HCT116 (cell line): Measurements from ENCODE around the gene RPIA. TPM values are rescaled to one million over a fixed set of nuclear protein-coding genes. Genes with fewer than 3 reads are reported as not detected.
A peak's percentile ranks its signal among the peaks of the same experiment; 100 is the strongest.

Source experiments
- ATAC-seq: fragments of 200-7000 bp; cut with Tn5 transposase; 2 replicates; pipeline ENCODE4 v1.9.1; 2020; ENCODE audit warnings: mild to moderate bottlenecking, moderate library complexity
- BruUV-seq: library from RNA; stranded (reverse); fragments of 400-500 nt; replicated peaks from 2 replicates; lab custom pipeline; 2021; lab: Mats Ljungman, UMichigan
- CTCF ChIA-PET: fragments of 300-600 bp; sonication (Branson Sonifier 250); formaldehyde crosslinking; loops from one replicate; lab custom pipeline; 2021; ENCODE audit warnings: antibody characterized with exemption; lab: Charles Lee
- POLR2A ChIA-PET: fragments of 300-600, 350-600 bp; sonication (Branson Sonifier 250); formaldehyde crosslinking; loops from one replicate; lab custom pipeline; 2021; ENCODE audit warnings: antibody characterized with exemption; lab: Charles Lee
- RAD21 ChIA-PET, 2 experiments: fragments of 300-600 bp; sonication (Branson Sonifier 250); formaldehyde crosslinking; loops; one replicate each; lab custom pipeline; 2023; ENCODE audit warnings: low total read pairs in 2 of 2; ENCODE audit not compliant: uncharacterized antibody in 2 of 2, unreplicated experiment in 2 of 2, low non-redundant PET in 1 of 2; lab: Charles Lee
- DNase-seq: peaks from one replicate; pipeline ENCODE4 v3.0.0-alpha.2; 2010; ENCODE audit warnings: low read depth, low spot score
- H2AFZ ChIP-seq: fragments of 200-600 bp; shearing (Covaris generic), sonication (generic); 2 replicates; pipeline ENCODE4 v1.6.1; 2017; ENCODE audit warnings: low read depth, mixed run types, mixed read lengths, antibody characterized with exemption, low read length; ENCODE audit not compliant: poor library complexity, severe bottlenecking
- H3K27ac ChIP-seq: 2 replicates; pipeline ENCODE4 v1.5.1; 2012; ENCODE audit warnings: low read depth, low read length
- H3K27me3 ChIP-seq: fragments of 200-600 bp; sonication (generic); 2 replicates; pipeline ENCODE4 v1.6.1; 2016; ENCODE audit warnings: mixed run types, low read length, mixed read lengths; ENCODE audit not compliant: insufficient read depth
- H3K36me3 ChIP-seq, 2 experiments: fragments of 200-500 bp in 1 of 2; fragments of 200-600 bp in 1 of 2; sonication (Bioruptor generic) in 1 of 2; sonication (generic) in 1 of 2; 2 replicates each; pipeline versions ENCODE4 v1.5.1 to v1.6.1; 2014 to 2016; ENCODE audit warnings: low read length in 2 of 2, inconsistent platforms in 1 of 2, mixed read lengths in 1 of 2, mixed run types in 1 of 2; ENCODE audit not compliant: insufficient read depth in 2 of 2, control insufficient read depth in 1 of 2
- H3K4me1 ChIP-seq, 2 experiments: fragments of 200-600 bp in 1 of 2; sonication (generic) in 1 of 2; 2 replicates each; pipeline versions ENCODE4 v1.5.1 to v1.6.1; 2012 to 2017; ENCODE audit warnings: low read length in 2 of 2, inconsistent platforms in 1 of 2, mild to moderate bottlenecking in 1 of 2, mixed read lengths in 1 of 2, mixed run types in 1 of 2, moderate library complexity in 1 of 2; ENCODE audit not compliant: insufficient read depth in 2 of 2, control insufficient read depth in 1 of 2
- H3K4me2 ChIP-seq: fragments of 200-600 bp; sonication (generic); 2 replicates; pipeline ENCODE4 v1.6.1; 2017; ENCODE audit warnings: mixed run types, low read length, mixed read lengths
- H3K4me3 ChIP-seq, 2 experiments: fragments of 200-600 bp in 1 of 2; sonication (generic) in 1 of 2; replicated peaks in 1 of 2; 2 replicates each; pipeline ENCODE4 v1.5.1; 2011 to 2016; ENCODE audit warnings: low read length in 2 of 2, control low read depth in 1 of 2, low read depth in 1 of 2, mild to moderate bottlenecking in 1 of 2, mixed read lengths in 1 of 2, mixed run types in 1 of 2
- H3K79me2 ChIP-seq: fragments of 200-600 bp; sonication (generic); 2 replicates; pipeline ENCODE4 v1.6.1; 2017; ENCODE audit warnings: mild to moderate bottlenecking, mixed run types, low read length, moderate library complexity, mixed read lengths; ENCODE audit not compliant: insufficient read depth
- H3K9ac ChIP-seq: fragments of 200-600 bp; sonication (generic); 2 replicates; pipeline ENCODE4 v1.6.1; 2016; ENCODE audit warnings: low read length, mixed read lengths
- H3K9me2 ChIP-seq: fragments of 200-600 bp; sonication (generic), shearing (Covaris generic); 2 replicates; pipeline ENCODE4 v1.6.1; 2017; ENCODE audit warnings: mixed run types, mild to moderate bottlenecking, moderate library complexity; ENCODE audit not compliant: insufficient read depth
- H3K9me3 ChIP-seq, 2 experiments: fragments of 200-500 bp in 1 of 2; fragments of 200-600 bp in 1 of 2; sonication (Bioruptor generic) in 1 of 2; sonication (generic) in 1 of 2; 2 replicates each; pipeline ENCODE4 v1.6.1; 2014 to 2017; ENCODE audit warnings: low read length in 2 of 2, mixed read lengths in 2 of 2, inconsistent platforms in 1 of 2, low read depth in 1 of 2, mild to moderate bottlenecking in 1 of 2, mixed run types in 1 of 2, moderate library complexity in 1 of 2; ENCODE audit not compliant: control insufficient read depth in 1 of 2, insufficient read depth in 1 of 2
- H4K20me1 ChIP-seq: fragments of 200-600 bp; sonication (generic), shearing (Covaris generic); 2 replicates; pipeline ENCODE4 v1.6.1; 2017; ENCODE audit warnings: mixed run types, mild to moderate bottlenecking, moderate library complexity; ENCODE audit not compliant: insufficient read depth
- CEBPB ChIP-seq: IDR thresholded peaks from 2 replicates; pipeline ENCODE4 v1.6.1; 2012; ENCODE audit warnings: low read depth
- CTCF ChIP-seq, 3 experiments: fragments of 200-600 bp in 1 of 3; sonication (generic) in 1 of 3; IDR thresholded peaks in 2 of 3; conservative IDR thresholded peaks in 1 of 3; 2 replicates each; pipeline ENCODE4 v1.5.1; 2012 to 2017; ENCODE audit warnings: low read depth in 2 of 3, low read length in 2 of 3, antibody characterized with exemption in 1 of 3, borderline replicate concordance in 1 of 3, control low read depth in 1 of 3, mild to moderate bottlenecking in 1 of 3, mixed read lengths in 1 of 3, mixed run types in 1 of 3, moderate library complexity in 1 of 3; ENCODE audit not compliant: insufficient read depth in 1 of 3
- EGR1 ChIP-seq: IDR thresholded peaks from 2 replicates; pipeline ENCODE4 v1.6.1; 2012; ENCODE audit warnings: low read depth
- ELF1 ChIP-seq: IDR thresholded peaks from 2 replicates; pipeline ENCODE4 v1.6.1; 2012; ENCODE audit warnings: low read depth, borderline replicate concordance
- FOSL1 ChIP-seq: IDR thresholded peaks from 2 replicates; pipeline ENCODE4 v1.6.1; 2012; ENCODE audit warnings: low read depth
- JUND ChIP-seq: IDR thresholded peaks from 2 replicates; pipeline ENCODE4 v1.6.1; 2012
- POLR2A ChIP-seq: IDR thresholded peaks from 2 replicates; pipeline ENCODE4 v1.7.0; 2011; ENCODE audit warnings: borderline replicate concordance; ENCODE audit not compliant: insufficient read depth, insufficient read length; ENCODE audit errors: extremely low read depth
- POLR2AphosphoS5 ChIP-seq: IDR thresholded peaks from 2 replicates; pipeline ENCODE4 v1.6.1; 2011; ENCODE audit warnings: mild to moderate bottlenecking, low read depth, low read length, moderate library complexity
- RAD21 ChIP-seq: IDR thresholded peaks from 2 replicates; pipeline ENCODE4 v1.6.1; 2012; ENCODE audit warnings: low read depth, mild to moderate bottlenecking
- SIN3A ChIP-seq: IDR thresholded peaks from 2 replicates; pipeline ENCODE4 v1.6.1; 2012; ENCODE audit warnings: low read depth
- SP1 ChIP-seq: IDR thresholded peaks from 2 replicates; pipeline ENCODE4 v1.6.1; 2012; ENCODE audit warnings: low read depth
- SRF ChIP-seq: IDR thresholded peaks from 2 replicates; pipeline ENCODE4 v1.6.1; 2012; ENCODE audit warnings: low read depth
- YY1 ChIP-seq: IDR thresholded peaks from 2 replicates; pipeline ENCODE4 v1.6.1; 2011; ENCODE audit warnings: low read length, low read depth, moderate library complexity, mild to moderate bottlenecking; ENCODE audit not compliant: insufficient replicate concordance; ENCODE audit errors: extremely low read depth
- ZNF274 ChIP-seq: fragments of 200-500 bp; sonication (Bioruptor generic); IDR thresholded peaks from 2 replicates; pipeline ENCODE4 v1.6.1; 2014; ENCODE audit warnings: mild to moderate bottlenecking, low read depth, low read length, inconsistent platforms
- intact Hi-C: fragments of 100-400 bp; cut with micrococcal nuclease; formaldehyde crosslinking; loops from 2 replicates; pipeline ENCODE4 v1.10.0; 2022
- total RNA-seq: library from RNA; stranded (reverse); gene quantifications from one replicate; pipeline ENCODE4 v1.2.1, GENCODE V29; 2021; ENCODE audit not compliant: unreplicated experiment
- TF ChIP-seq, protein P1 (sequence below): IDR thresholded peaks from 2 replicates; pipeline ENCODE4 v1.6.1; 2011; ENCODE audit warnings: mild to moderate bottlenecking, low read length, moderate library complexity; ENCODE audit not compliant: insufficient replicate concordance; ENCODE audit errors: extremely low read depth

The RPIA gene
- total RNA-seq, 1 experiment from 2014 or later, result 43.3 TPM

- ChIA-PET RAD21 (no interaction called here), CTCF (interaction anchor here (1.2 to 1.5 kb wide), 2 partner anchors 15 to 16 kb away, joined by 3 read pairs; no protein-coding TSS in a partner anchor), POLR2A (no interaction called here)
- no peak overlapping the region for H3K9ac ChIP-seq
- H3K9me3 ChIP-seq, result no peaks in the 10 kb centered on the region
- no peak overlapping the region for H2AFZ ChIP-seq
- TF ChIP-seq POLR2A, result no peak
- TF ChIP-seq CEBPB, result 0 out of 2 replicates have a peak, but pooled peaks have one; percentile 17
- no peak overlapping the region for H3K27ac ChIP-seq
- no peak overlapping the region for H3K4me2 ChIP-seq
- H3K4me1 ChIP-seq, result no peaks in the 10 kb centered on the region
- H3K27me3 ChIP-seq, result no peaks in the 10 kb centered on the region
- no peaks in the 10 kb centered on the region for H3K9me2 ChIP-seq
- intact Hi-C loops, result no loop called here
- no peak overlapping the region for H3K4me3 ChIP-seq
- ATAC-seq (no peak), DNase-seq (no peak)
- H3K79me2 ChIP-seq, result no peaks in the 10 kb centered on the region
- H3K36me3 ChIP-seq, result peaks cover 4 to 13% of the 10 kb centered on the region in 2 experiments; a peak in 3 of 4 replicates
- no TSS peak for BruUV-seq
- no peaks in the 10 kb centered on the region for H4K20me1 ChIP-seq
Observed at GRCh38 chr2:88753833-88754584, 62.5 kb downstream of the RPIA start.

GRCh38 chr2:88754585-88755320, 63.3 kb downstream of the RPIA start:
- no peaks in the 10 kb centered on the region for H3K9me3 ChIP-seq
- H3K4me3 ChIP-seq, result no peak overlapping the region
- H3K27me3 ChIP-seq, result no peaks in the 10 kb centered on the region
- no peak overlapping the region for H2AFZ ChIP-seq
- ATAC-seq, result no peak
- intact Hi-C loops, result no loop called here
- H3K9me2 ChIP-seq, result no peaks in the 10 kb centered on the region
- H3K36me3 ChIP-seq, result peaks cover 4 to 13% of the 10 kb centered on the region in 2 experiments; a peak in 3 of 4 replicates
- POLR2A ChIA-PET, result interaction anchor here (1.0 kb wide), 1 partner anchor 10 kb away, joined by 3 read pairs; no protein-coding TSS in a partner anchor
- no peak overlapping the region for H3K27ac ChIP-seq
- no peak for DNase-seq
- no TSS peak for BruUV-seq
- no peak overlapping the region for H3K4me2 ChIP-seq
- H4K20me1 ChIP-seq, result no peaks in the 10 kb centered on the region
- RAD21 ChIA-PET, result no interaction called here
- no peaks in the 10 kb centered on the region for H3K4me1 ChIP-seq
- no peak overlapping the region for H3K9ac ChIP-seq
- no peaks in the 10 kb centered on the region for H3K79me2 ChIP-seq
- CTCF ChIA-PET, result interaction anchor here (1.2 kb wide), 1 partner anchor 17 kb away, joined by 3 read pairs; no protein-coding TSS in a partner anchor
- no peak for TF ChIP-seq SP1
- no peak for TF ChIP-seq RAD21
- TF ChIP-seq, protein P1, sequence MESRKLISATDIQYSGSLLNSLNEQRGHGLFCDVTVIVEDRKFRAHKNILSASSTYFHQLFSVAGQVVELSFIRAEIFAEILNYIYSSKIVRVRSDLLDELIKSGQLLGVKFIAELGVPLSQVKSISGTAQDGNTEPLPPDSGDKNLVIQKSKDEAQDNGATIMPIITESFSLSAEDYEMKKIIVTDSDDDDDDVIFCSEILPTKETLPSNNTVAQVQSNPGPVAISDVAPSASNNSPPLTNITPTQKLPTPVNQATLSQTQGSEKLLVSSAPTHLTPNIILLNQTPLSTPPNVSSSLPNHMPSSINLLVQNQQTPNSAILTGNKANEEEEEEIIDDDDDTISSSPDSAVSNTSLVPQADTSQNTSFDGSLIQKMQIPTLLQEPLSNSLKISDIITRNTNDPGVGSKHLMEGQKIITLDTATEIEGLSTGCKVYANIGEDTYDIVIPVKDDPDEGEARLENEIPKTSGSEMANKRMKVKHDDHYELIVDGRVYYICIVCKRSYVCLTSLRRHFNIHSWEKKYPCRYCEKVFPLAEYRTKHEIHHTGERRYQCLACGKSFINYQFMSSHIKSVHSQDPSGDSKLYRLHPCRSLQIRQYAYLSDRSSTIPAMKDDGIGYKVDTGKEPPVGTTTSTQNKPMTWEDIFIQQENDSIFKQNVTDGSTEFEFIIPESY, result no peak
- TF ChIP-seq EGR1, result no peak
- TF ChIP-seq CTCF (IDR thresholded peaks at IDR 0.05 in 2 of 3, conservative IDR thresholded peaks at IDR 0.05 in 1 of 3; ENCODE audit: borderline replicate concordance in 1 of 3, insufficient read depth in 1 of 3, low read depth in 2 of 3, low read length in 2 of 3), result no peak
- no peak for TF ChIP-seq SRF
- no peak for TF ChIP-seq ELF1
- TF ChIP-seq YY1, result no peak
- TF ChIP-seq JUND, result no peak
- TF ChIP-seq POLR2AphosphoS5, result no peak
- no peak for TF ChIP-seq POLR2A
- TF ChIP-seq FOSL1, result no peak
- TF ChIP-seq ZNF274, result no peak
- TF ChIP-seq SIN3A, result no peak
